HepG2 (cell line): ENCODE data around the gene CCDC30. TPM values are rescaled to one million over a fixed set of nuclear protein-coding genes. Genes with fewer than 3 reads are reported as not detected.

Experiments used
- FOSL2 ChIP-seq: sonication (generic); formaldehyde crosslinking; IDR thresholded peaks from 2 replicates; pipeline ENCODE4 v1.4.0; 2020; ENCODE audit warnings: missing genetic modification reagents
- FOXO4 ChIP-seq: sonication (generic); formaldehyde crosslinking; conservative IDR thresholded peaks from 2 replicates; pipeline ENCODE4 v1.8.1; 2023; ENCODE audit warnings: missing genetic modification reagents
- MAFG ChIP-seq: sonication (generic); formaldehyde crosslinking; IDR thresholded peaks from 2 replicates; pipeline ENCODE4 v1.5.1; 2020; ENCODE audit warnings: mild to moderate bottlenecking, missing genetic modification reagents
- MNT ChIP-seq: fragments of 450-650 bp; IDR thresholded peaks from 2 replicates; pipeline ENCODE4 v1.6.1; 2016
- NFIB ChIP-seq: sonication (generic); formaldehyde crosslinking; IDR thresholded peaks from 2 replicates; pipeline ENCODE4 v1.9.0; 2021; ENCODE audit warnings: missing genetic modification reagents, mild to moderate bottlenecking, borderline replicate concordance
- PHF8 ChIP-seq: sonication (generic); formaldehyde crosslinking; IDR thresholded peaks from 2 replicates; pipeline ENCODE4 v1.5.0; 2020; ENCODE audit warnings: missing genetic modification reagents
- PTBP1 ChIP-seq: fragments of 200-400 bp; formaldehyde crosslinking; IDR thresholded peaks from 2 replicates; pipeline ENCODE4 v1.6.1; 2018; ENCODE audit warnings: low read length, low read depth; ENCODE audit not compliant: poor library complexity, severe bottlenecking
- RFXANK ChIP-seq: IDR thresholded peaks from 2 replicates; pipeline ENCODE4 v1.6.1; 2016
- SMC3 ChIP-seq: IDR thresholded peaks from 2 replicates; pipeline ENCODE4 v1.6.1; 2011; ENCODE audit warnings: low read length, improper control_type of control experiment
- TAF1 ChIP-seq: sonication (generic); formaldehyde crosslinking; IDR thresholded peaks from 2 replicates; pipeline ENCODE4 v1.4.0; 2020; ENCODE audit warnings: missing genetic modification reagents
- ZBTB20 ChIP-seq: sonication (generic); formaldehyde crosslinking; IDR thresholded peaks from 2 replicates; pipeline ENCODE4 v1.8.1; 2023; ENCODE audit warnings: missing genetic modification reagents, low read depth, mild to moderate bottlenecking, borderline replicate concordance
- ZFP36L1 ChIP-seq: sonication (generic); formaldehyde crosslinking; IDR thresholded peaks from 2 replicates; pipeline ENCODE4 v1.8.0; 2022; ENCODE audit warnings: mild to moderate bottlenecking, missing genetic modification reagents, moderate library complexity
- ZNF431 ChIP-seq: sonication (generic); formaldehyde crosslinking; IDR thresholded peaks from 2 replicates; pipeline ENCODE4 v1.9.0; 2022; ENCODE audit warnings: missing genetic modification reagents, low read depth, mild to moderate bottlenecking, borderline replicate concordance
- ZNF614 ChIP-seq: IDR thresholded peaks from 2 replicates; pipeline ENCODE4 v1.6.1; 2018; ENCODE audit warnings: missing biosample characterization, missing genetic modification reagents, inconsistent platforms, borderline replicate concordance
- ZNF776 ChIP-seq: sonication (generic); formaldehyde crosslinking; IDR thresholded peaks from 2 replicates; pipeline ENCODE4 v1.4.0; 2020; ENCODE audit warnings: mild to moderate bottlenecking, missing genetic modification reagents
- ZNF878 ChIP-seq: sonication (generic); formaldehyde crosslinking; IDR thresholded peaks from 2 replicates; pipeline ENCODE4 v1.8.1; 2023; ENCODE audit warnings: mild to moderate bottlenecking, missing genetic modification reagents, moderate library complexity
- polyA plus RNA-seq, 8 experiments: library from polyadenylated mRNA; depleted of rRNA in 3 of 8; stranded (reverse) in 7 of 8; unstranded in 1 of 8; fragments of >200 nt; fragmentation: Illumina TruSeq in 4 of 8; extraction: Trizol in 4 of 8; gene quantifications; 2 replicates each; pipeline versions ENCODE4 v1.2.1 to v1.2.3, GENCODE V29; 2011 to 2016; ENCODE audit warnings: low read depth in 4 of 8, missing spikeins in 1 of 8, mixed read lengths in 1 of 8; ENCODE audit not compliant: insufficient read depth in 1 of 8
- total RNA-seq, 5 experiments: library from RNA; depleted of rRNA; stranded (reverse); fragments of >200 nt; fragmentation: Illumina TruSeq; extraction: Trizol; gene quantifications; 2 replicates each; pipeline ENCODE4 v1.2.3, GENCODE V29; 2016; ENCODE audit warnings: low read depth in 1 of 5
- TF ChIP-seq, protein P1 (sequence below): sonication (generic); formaldehyde crosslinking; IDR thresholded peaks from 2 replicates; pipeline ENCODE4 v1.4.0; 2020; ENCODE audit warnings: missing genetic modification reagents
- TF ChIP-seq, protein P2 (sequence below): sonication (generic); formaldehyde crosslinking; IDR thresholded peaks from 2 replicates; pipeline ENCODE4 v1.8.1; 2023; ENCODE audit warnings: missing genetic modification reagents, inconsistent platforms, borderline replicate concordance
- TF ChIP-seq, protein P3 (sequence below): sonication (generic); formaldehyde crosslinking; IDR thresholded peaks from 2 replicates; pipeline ENCODE4 v1.4.0; 2020; ENCODE audit warnings: low read depth, mild to moderate bottlenecking, missing genetic modification reagents
- TF ChIP-seq, protein P4 (sequence below): sonication (generic); formaldehyde crosslinking; IDR thresholded peaks from 2 replicates; pipeline ENCODE4 v1.8.1; 2023; ENCODE audit warnings: mild to moderate bottlenecking, missing genetic modification reagents

Gene CCDC30
- total and polyA plus RNA-seq, 2 of the 13 experiments (the other 11 are each of a cell fraction or from before 2014, with no cell fraction given), result 0.25 to 0.77 TPM

GRCh38 chr1:42657981-42658876 is 195.1 kb downstream of the CCDC30 start, which contains the start of gene PPIH (continued):
- TF ChIP-seq, protein P1, sequence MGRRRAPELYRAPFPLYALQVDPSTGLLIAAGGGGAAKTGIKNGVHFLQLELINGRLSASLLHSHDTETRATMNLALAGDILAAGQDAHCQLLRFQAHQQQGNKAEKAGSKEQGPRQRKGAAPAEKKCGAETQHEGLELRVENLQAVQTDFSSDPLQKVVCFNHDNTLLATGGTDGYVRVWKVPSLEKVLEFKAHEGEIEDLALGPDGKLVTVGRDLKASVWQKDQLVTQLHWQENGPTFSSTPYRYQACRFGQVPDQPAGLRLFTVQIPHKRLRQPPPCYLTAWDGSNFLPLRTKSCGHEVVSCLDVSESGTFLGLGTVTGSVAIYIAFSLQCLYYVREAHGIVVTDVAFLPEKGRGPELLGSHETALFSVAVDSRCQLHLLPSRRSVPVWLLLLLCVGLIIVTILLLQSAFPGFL (CRISPR knock-in tag), result no peak
- TF ChIP-seq FOSL2 (CRISPR knock-in tag) (peak; percentile 51; the same call in 1 of the 2 replicates), PHF8 (CRISPR knock-in tag) (peak; percentile 85), ZNF878 (CRISPR knock-in tag) (peak; percentile 97), ZNF776 (CRISPR knock-in tag) (no peak), RFXANK (CRISPR knock-in tag) (0 out of 2 replicates have a peak, but pooled peaks have one; percentile 31), PTBP1 (no peak), MNT (peak; percentile 52), ZNF431 (no peak), ZNF614 (CRISPR knock-in tag) (peak; percentile 66; the same call in 1 of the 2 replicates), FOXO4 (CRISPR knock-in tag) (no peak), MAFG (no peak), ZBTB20 (peak; percentile 79; the same call in 1 of the 2 replicates), ZFP36L1 (CRISPR knock-in tag) (peak; percentile 91), TAF1 (CRISPR knock-in tag) (peak; percentile 87), NFIB (CRISPR knock-in tag) (no peak), SMC3 (no peak)
- TF ChIP-seq, protein P2, sequence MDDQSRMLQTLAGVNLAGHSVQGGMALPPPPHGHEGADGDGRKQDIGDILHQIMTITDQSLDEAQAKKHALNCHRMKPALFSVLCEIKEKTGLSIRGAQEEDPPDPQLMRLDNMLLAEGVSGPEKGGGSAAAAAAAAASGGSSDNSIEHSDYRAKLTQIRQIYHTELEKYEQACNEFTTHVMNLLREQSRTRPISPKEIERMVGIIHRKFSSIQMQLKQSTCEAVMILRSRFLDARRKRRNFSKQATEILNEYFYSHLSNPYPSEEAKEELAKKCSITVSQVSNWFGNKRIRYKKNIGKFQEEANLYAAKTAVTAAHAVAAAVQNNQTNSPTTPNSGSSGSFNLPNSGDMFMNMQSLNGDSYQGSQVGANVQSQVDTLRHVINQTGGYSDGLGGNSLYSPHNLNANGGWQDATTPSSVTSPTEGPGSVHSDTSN (CRISPR knock-in tag), result no peak
- TF ChIP-seq, protein P3, sequence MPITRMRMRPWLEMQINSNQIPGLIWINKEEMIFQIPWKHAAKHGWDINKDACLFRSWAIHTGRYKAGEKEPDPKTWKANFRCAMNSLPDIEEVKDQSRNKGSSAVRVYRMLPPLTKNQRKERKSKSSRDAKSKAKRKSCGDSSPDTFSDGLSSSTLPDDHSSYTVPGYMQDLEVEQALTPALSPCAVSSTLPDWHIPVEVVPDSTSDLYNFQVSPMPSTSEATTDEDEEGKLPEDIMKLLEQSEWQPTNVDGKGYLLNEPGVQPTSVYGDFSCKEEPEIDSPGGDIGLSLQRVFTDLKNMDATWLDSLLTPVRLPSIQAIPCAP, result no peak
- TF ChIP-seq, protein P4, sequence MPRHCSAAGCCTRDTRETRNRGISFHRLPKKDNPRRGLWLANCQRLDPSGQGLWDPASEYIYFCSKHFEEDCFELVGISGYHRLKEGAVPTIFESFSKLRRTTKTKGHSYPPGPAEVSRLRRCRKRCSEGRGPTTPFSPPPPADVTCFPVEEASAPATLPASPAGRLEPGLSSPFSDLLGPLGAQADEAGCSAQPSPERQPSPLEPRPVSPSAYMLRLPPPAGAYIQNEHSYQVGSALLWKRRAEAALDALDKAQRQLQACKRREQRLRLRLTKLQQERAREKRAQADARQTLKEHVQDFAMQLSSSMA (CRISPR knock-in tag), result peak; percentile 91
